ENCODE results near the gene LTO1. TPM values are rescaled to one million over a fixed set of nuclear protein-coding genes. Genes with fewer than 3 reads are reported as not detected.

Gene LTO1
- total and polyA plus RNA-seq, 5 donors from 2014 or later = 15.5 to 37.6 (median 18.0) TPM

DNA sequence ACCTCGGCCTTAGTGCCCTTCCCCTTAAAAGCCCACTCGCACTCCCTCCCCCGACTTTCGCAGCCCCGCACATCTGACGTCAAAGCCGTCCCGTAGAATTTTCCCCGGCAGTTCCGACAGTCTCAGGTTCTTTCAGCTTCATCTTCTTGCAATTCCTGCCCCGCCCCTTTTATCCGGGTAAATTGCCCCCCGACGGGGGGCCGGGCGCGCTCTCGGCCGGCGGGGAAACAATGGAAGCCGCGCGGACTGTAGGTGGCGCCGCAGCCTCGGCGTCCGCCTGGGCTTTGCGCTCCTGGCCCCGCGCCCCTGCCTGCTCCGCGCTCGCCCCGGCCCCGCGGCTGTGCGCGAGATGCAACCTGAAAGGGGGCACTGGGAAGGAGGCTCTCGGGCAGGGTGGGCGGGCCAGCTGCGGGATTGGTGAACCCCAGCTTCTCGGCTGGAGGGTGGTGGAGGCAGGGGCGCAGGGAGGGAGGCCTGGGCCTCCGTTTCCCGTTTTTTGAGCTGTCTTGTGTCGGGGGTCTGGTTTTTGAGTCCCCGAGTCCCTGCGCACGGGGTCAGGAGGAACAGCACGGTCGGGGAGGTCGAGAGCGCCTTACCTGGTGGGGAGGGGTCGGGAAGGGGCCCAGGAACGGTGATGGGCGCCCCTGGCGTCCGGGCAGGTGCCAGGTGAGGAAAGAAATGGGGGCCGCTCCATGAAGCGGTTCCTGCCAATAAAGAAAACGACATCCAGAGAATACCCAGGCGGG is 29.5 kb upstream of the LTO1 start:
- H3K27me3 Mint-ChIP-seq = peaks cover 43% of the 10 kb centered on the region
- H3K27ac ChIP-seq (ENCODE audit: insufficient read depth, low read length, poor library complexity, severe bottlenecking) = no peak overlapping the region
- peaks cover 12% of the 10 kb centered on the region for H3K4me1 ChIP-seq (ENCODE audit: control insufficient read depth, insufficient read depth, low read length, poor library complexity, severe bottlenecking)
- no peaks in the 10 kb centered on the region for H3K36me3 ChIP-seq (ENCODE audit: control insufficient read depth, insufficient read depth, low read length)
- no peaks in the 10 kb centered on the region for H3K9me3 Mint-ChIP-seq
- H3K4me3 ChIP-seq (ENCODE audit: low read depth, low read length) = no peak overlapping the region
- no peak for ATAC-seq (ENCODE audit: low read depth in 2 of 2)
- DNase-seq = no peak
- no peaks in the 10 kb centered on the region for H3K36me3 Mint-ChIP-seq
- H3K4me3 Mint-ChIP-seq = no peak overlapping the region
- peaks cover 14% of the 10 kb centered on the region for H3K27me3 ChIP-seq (ENCODE audit: control insufficient read depth, insufficient read depth, low read length)
- no peaks in the 10 kb centered on the region for H3K9me3 ChIP-seq (ENCODE audit: control insufficient read depth in 2 of 2, low read length in 2 of 2)
- no peak overlapping the region for H3K27ac Mint-ChIP-seq
- H3K4me1 Mint-ChIP-seq = peaks cover 0 to 12% (median 6%) of the 10 kb centered on the region in 4 donors

DNA sequence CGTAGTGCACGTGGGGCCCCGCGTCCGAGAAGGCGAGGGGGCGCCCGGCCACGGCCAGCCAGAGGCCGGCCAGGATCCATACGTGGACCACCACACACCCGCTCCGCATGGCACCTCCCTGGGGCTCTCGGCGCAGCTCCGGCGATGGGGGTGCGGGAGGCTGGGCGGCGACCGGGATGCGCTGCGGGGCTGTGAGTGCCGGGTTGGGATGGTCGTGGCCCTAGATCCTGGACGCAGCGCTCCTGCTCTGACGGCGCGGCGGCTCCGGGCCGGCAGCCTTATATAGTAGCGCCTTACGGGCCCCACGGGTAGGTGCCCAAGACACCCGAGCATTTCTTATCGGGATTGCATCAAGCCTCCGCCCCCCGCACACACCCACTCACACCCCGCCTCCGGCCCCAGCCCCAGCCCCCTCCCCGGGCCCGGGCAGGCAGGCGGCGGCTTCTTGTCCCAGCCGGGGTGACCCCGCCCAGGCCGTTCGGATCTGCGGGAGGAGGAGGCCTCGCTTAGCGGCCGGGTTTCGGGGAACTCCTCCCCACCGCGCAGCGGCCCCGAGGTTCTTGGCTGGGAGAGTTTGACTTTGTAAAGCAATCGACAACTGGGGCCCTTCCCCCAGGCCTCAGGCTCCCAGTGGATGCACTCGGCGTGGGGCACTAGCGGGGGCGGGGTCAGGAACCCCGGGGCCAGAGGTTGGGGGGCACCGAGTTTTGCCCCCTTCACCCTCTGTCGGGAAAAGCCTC is 28.8 kb upstream of the LTO1 start, which contains the start of gene FGF19:
Gene FGF19 (minus strand): TSS at position 255 of the 740 bp plus-strand sequence. CDS start 146 bp downstream, at position 109.
- Mint-ChIP-seq H3K4me3 (no peak within 1 kb of the TSS), H3K27me3 (peaks cover 43% of the 10 kb centered on the region), H3K27ac (no peak within 1 kb of the TSS), H3K9me3 (no peaks in the 10 kb centered on the region), H3K4me1 (peaks cover 0 to 12% (median 6%) of the 10 kb centered on the region in 4 donors), H3K36me3 (no peaks in the 10 kb centered on the region)
- H3K4me1 ChIP-seq (ENCODE audit: control insufficient read depth, insufficient read depth, low read length, poor library complexity, severe bottlenecking) = peaks cover 12% of the 10 kb centered on the region
- DNase-seq (no peak), ATAC-seq (ENCODE audit: low read depth in 2 of 2) (no peak)
- no peak within 1 kb of the TSS for H3K27ac ChIP-seq (ENCODE audit: insufficient read depth, low read length, poor library complexity, severe bottlenecking)
- no peaks in the 10 kb centered on the region for H3K9me3 ChIP-seq (ENCODE audit: control insufficient read depth in 2 of 2, low read length in 2 of 2)
- no peak within 1 kb of the TSS for H3K4me3 ChIP-seq (ENCODE audit: low read depth, low read length)
- H3K27me3 ChIP-seq (ENCODE audit: control insufficient read depth, insufficient read depth, low read length) = peaks cover 15% of the 10 kb centered on the region
- H3K36me3 ChIP-seq (ENCODE audit: control insufficient read depth, insufficient read depth, low read length) = no peaks in the 10 kb centered on the region

DNA sequence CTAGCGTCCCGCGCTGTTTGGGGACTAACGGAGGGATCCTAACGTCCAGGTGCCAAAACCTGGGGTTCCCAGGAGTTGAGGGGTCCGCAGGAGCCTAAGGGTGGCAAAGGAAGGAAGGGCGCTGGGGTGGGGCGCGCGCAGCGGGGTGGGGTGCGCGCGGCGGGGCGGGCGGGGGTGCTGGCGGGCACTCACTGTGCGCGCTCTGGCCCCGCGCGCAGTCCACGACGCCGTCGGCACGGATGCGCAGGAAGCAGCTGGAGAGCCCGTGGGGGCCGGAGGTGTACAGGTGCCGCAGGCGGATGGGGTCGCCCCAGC is 28.3 kb upstream of the LTO1 start:
- no peaks in the 10 kb centered on the region for H3K9me3 Mint-ChIP-seq

DNA sequence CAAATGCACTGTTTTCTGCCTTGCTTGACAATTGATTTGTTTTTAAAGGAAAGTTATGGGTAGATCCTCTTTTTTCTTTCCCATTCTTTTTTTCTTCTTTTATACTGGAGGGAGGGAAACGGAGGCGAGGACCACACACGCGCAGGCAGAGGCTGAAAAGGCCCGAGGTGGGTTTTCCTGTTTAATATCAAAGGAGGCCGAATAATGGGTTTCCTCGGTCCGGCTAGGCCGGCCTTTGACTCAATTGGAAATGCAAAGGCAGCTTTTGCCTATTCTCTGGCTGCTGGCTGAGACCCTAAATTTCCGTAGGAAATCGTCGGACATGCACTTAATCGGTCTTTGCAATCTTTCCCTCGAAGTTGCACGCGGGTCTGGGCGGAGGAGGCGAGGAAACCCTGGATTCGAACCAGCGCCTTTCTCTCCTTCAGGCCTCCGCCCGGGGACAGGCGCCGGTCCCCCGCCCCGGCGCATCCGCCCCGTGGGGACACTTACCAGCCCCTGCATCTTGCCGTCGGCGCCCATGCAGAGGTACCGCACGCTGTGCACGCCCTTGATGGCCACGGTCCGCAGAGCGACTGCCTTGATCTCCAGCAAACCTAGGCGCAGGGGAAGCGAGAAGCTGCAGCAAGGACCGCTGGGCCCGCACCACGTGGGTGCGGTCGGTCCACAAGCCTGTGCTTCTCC is 27.8 kb upstream of the LTO1 start:
- DNase-seq (no peak), ATAC-seq (ENCODE audit: low read depth in 2 of 2) (no peak)
- peaks cover 12% of the 10 kb centered on the region for H3K4me1 ChIP-seq (ENCODE audit: control insufficient read depth, insufficient read depth, low read length, poor library complexity, severe bottlenecking)
- Mint-ChIP-seq H3K27ac (no peak overlapping the region), H3K4me1 (peaks cover 0 to 12% (median 6%) of the 10 kb centered on the region in 4 donors), H3K9me3 (no peaks in the 10 kb centered on the region), H3K4me3 (no peak overlapping the region), H3K36me3 (no peaks in the 10 kb centered on the region), H3K27me3 (peaks cover 53% of the 10 kb centered on the region)
- no peak overlapping the region for H3K4me3 ChIP-seq (ENCODE audit: low read depth, low read length)
- no peaks in the 10 kb centered on the region for H3K9me3 ChIP-seq (ENCODE audit: control insufficient read depth in 2 of 2, low read length in 2 of 2)
- H3K36me3 ChIP-seq (ENCODE audit: control insufficient read depth, insufficient read depth, low read length) = no peaks in the 10 kb centered on the region
- peaks cover 15% of the 10 kb centered on the region for H3K27me3 ChIP-seq (ENCODE audit: control insufficient read depth, insufficient read depth, low read length)
- H3K27ac ChIP-seq (ENCODE audit: insufficient read depth, low read length, poor library complexity, severe bottlenecking) = no peak overlapping the region

More for the DNA sequence above, 28.3 kb upstream of the LTO1 start:
- H3K9me3 ChIP-seq (ENCODE audit: control insufficient read depth in 2 of 2, low read length in 2 of 2) = no peaks in the 10 kb centered on the region
- Mint-ChIP-seq H3K27me3 (peaks cover 48% of the 10 kb centered on the region), H3K27ac (no peak overlapping the region), H3K4me3 (no peak overlapping the region), H3K4me1 (peaks cover 0 to 12% (median 6%) of the 10 kb centered on the region in 4 donors), H3K36me3 (no peaks in the 10 kb centered on the region)
- H3K36me3 ChIP-seq (ENCODE audit: control insufficient read depth, insufficient read depth, low read length) = no peaks in the 10 kb centered on the region
- H3K4me3 ChIP-seq (ENCODE audit: low read depth, low read length) = no peak overlapping the region
- ATAC-seq (ENCODE audit: low read depth in 2 of 2) = no peak
- H3K27ac ChIP-seq (ENCODE audit: insufficient read depth, low read length, poor library complexity, severe bottlenecking) = no peak overlapping the region
- no peak for DNase-seq
- peaks cover 15% of the 10 kb centered on the region for H3K27me3 ChIP-seq (ENCODE audit: control insufficient read depth, insufficient read depth, low read length)
- peaks cover 12% of the 10 kb centered on the region for H3K4me1 ChIP-seq (ENCODE audit: control insufficient read depth, insufficient read depth, low read length, poor library complexity, severe bottlenecking)

DNA sequence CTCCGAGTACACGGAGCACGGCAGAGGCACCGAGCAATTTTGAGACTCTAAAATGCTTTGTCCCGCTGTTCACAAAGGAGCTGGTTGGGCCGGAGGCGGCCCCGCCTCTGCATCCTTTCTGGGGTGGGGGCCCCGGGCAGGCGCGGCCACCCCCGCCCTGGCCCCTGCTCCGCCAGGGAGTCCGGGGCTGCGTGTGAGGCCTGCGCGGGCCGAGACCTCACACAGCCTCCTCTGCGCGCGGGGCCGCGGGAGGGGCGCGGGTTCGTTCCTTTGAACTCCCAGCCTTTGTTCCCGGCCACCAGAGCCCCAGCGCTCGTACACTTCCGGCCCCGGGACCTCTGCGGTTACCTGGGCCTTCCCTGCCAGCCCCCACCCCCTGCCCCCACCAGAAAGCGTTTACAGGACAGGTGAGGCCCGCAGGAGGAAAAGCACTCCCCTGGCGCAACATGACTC is 27.1 kb upstream of the LTO1 start:
- H3K36me3 Mint-ChIP-seq = no peaks in the 10 kb centered on the region
- Histone ChIP-seq H3K4me1 (ENCODE audit: control insufficient read depth, insufficient read depth, low read length, poor library complexity, severe bottlenecking) (peaks cover 12% of the 10 kb centered on the region), H3K4me3 (ENCODE audit: low read depth, low read length) (no peak overlapping the region), H3K9me3 (ENCODE audit: control insufficient read depth in 2 of 2, low read length in 2 of 2) (no peaks in the 10 kb centered on the region), H3K27me3 (ENCODE audit: control insufficient read depth, insufficient read depth, low read length) (peaks cover 13% of the 10 kb centered on the region), H3K27ac (ENCODE audit: insufficient read depth, low read length, poor library complexity, severe bottlenecking) (no peak overlapping the region), H3K36me3 (ENCODE audit: control insufficient read depth, insufficient read depth, low read length) (no peaks in the 10 kb centered on the region)
- peaks cover 0 to 12% (median 6%) of the 10 kb centered on the region in 4 donors for H3K4me1 Mint-ChIP-seq
- no peak for ATAC-seq (ENCODE audit: low read depth in 2 of 2)
- no peak overlapping the region for H3K27ac Mint-ChIP-seq
- no peak for DNase-seq
- peaks cover 50% of the 10 kb centered on the region for H3K27me3 Mint-ChIP-seq
- no peaks in the 10 kb centered on the region for H3K9me3 Mint-ChIP-seq
- no peak overlapping the region for H3K4me3 Mint-ChIP-seq

DNA sequence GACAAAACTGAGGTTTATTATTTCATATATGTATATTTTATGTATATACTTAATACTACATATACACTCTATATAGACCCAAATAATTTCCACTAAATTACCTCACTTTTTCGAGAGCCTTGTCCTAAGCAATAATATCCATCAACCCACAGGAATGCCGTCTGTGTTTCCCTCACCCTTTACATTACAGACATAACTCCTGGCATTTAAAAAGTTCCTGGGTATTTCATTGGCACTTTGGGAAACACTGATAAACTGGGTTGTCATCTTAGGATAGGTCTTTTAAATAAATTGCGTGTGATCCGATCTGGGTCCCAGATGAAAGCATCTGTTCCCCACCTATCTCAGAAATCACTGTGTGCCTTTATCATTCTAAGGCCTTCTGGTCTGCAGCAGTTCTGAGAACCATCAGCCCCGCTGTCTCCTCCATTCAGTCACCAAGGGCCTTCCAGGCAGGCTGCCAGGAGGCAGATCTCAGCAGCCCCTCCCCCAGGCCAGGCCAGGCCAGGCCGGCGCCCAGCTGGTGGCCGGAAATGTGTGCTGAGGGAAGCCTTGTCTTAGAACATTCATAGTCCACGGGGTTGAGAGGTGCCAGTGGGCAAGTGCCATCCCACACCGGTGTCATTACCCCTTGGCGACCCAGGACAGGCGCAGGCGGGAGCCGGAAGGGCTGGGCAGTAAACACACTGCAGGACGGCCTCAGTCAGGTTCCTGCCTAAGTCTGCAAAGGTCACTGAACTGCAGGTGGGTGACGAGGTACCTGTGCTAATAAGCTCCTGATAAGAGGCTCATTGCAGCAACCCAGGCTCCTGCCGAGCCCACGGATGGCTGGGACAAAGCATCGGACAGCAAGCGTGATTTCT is 25.4 kb upstream of the LTO1 start:
- Mint-ChIP-seq H3K9me3 (no peaks in the 10 kb centered on the region), H3K4me3 (no peak overlapping the region), H3K27ac (no peak overlapping the region), H3K4me1 (peaks cover 0 to 11% (median 3%) of the 10 kb centered on the region in 4 donors), H3K27me3 (peaks cover 44% of the 10 kb centered on the region), H3K36me3 (no peaks in the 10 kb centered on the region)
- Histone ChIP-seq H3K4me1 (ENCODE audit: control insufficient read depth, insufficient read depth, low read length, poor library complexity, severe bottlenecking) (peaks cover 12% of the 10 kb centered on the region), H3K27ac (ENCODE audit: insufficient read depth, low read length, poor library complexity, severe bottlenecking) (no peak overlapping the region), H3K4me3 (ENCODE audit: low read depth, low read length) (no peak overlapping the region), H3K9me3 (ENCODE audit: control insufficient read depth in 2 of 2, low read length in 2 of 2) (no peaks in the 10 kb centered on the region), H3K27me3 (ENCODE audit: control insufficient read depth, insufficient read depth, low read length) (peaks cover 12% of the 10 kb centered on the region), H3K36me3 (ENCODE audit: control insufficient read depth, insufficient read depth, low read length) (no peaks in the 10 kb centered on the region)
- ATAC-seq (ENCODE audit: low read depth in 2 of 2) (no peak), DNase-seq (no peak)

DNA sequence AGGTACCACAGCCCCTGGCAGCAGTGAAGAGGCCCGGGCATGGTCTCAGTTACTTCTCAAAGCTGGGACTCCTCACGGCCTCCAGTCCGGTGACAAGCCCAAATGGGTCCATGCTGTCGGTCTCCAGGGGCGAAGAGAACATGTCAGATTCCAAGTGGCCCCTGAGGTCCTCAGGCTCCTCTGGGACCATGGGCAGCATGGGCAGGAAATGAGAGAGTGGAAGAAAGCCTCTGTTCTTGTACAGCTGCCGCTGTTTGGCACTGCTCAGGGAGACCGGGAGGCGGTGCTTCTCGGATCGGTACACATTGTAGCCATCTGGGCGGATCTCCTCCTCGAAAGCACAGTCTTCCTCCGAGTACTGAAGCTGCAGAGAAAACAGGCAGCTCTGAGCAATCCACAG is 24.1 kb upstream of the LTO1 start:
- H3K27ac ChIP-seq (ENCODE audit: insufficient read depth, low read length, poor library complexity, severe bottlenecking) = no peak overlapping the region
- ATAC-seq (ENCODE audit: low read depth in 2 of 2) = no peak
- H3K27me3 ChIP-seq (ENCODE audit: control insufficient read depth, insufficient read depth, low read length) = peaks cover 12% of the 10 kb centered on the region
- H3K36me3 ChIP-seq (ENCODE audit: control insufficient read depth, insufficient read depth, low read length) = no peaks in the 10 kb centered on the region
- no peak overlapping the region for H3K4me3 Mint-ChIP-seq
- no peaks in the 10 kb centered on the region for H3K36me3 Mint-ChIP-seq
- peaks cover 4% of the 10 kb centered on the region for H3K4me1 ChIP-seq (ENCODE audit: control insufficient read depth, insufficient read depth, low read length, poor library complexity, severe bottlenecking)
- no peaks in the 10 kb centered on the region for H3K9me3 Mint-ChIP-seq
- no peak for DNase-seq
- H3K27me3 Mint-ChIP-seq = peaks cover 46% of the 10 kb centered on the region
- H3K27ac Mint-ChIP-seq = no peak overlapping the region
- H3K4me1 Mint-ChIP-seq = peaks cover 0 to 4% (median under 1%) of the 10 kb centered on the region in 4 donors
- no peaks in the 10 kb centered on the region for H3K9me3 ChIP-seq (ENCODE audit: control insufficient read depth in 2 of 2, low read length in 2 of 2)
- H3K4me3 ChIP-seq (ENCODE audit: low read depth, low read length) = no peak overlapping the region

All from CD4-positive, CD25-positive, alpha-beta regulatory T cell (primary cell).